ENCODE measurements around the gene SLC26A6. TPM values are rescaled to one million over a fixed set of nuclear protein-coding genes. Genes with fewer than 3 reads are reported as not detected.

Gene SLC26A6
- total RNA-seq, 1 experiment from 2014 or later: 58.9 TPM

GRCh38 chr3:48642605-48643004 lies 7.3 kb upstream of the SLC26A6 start (continued):
- TF ChIP-seq, protein P1, sequence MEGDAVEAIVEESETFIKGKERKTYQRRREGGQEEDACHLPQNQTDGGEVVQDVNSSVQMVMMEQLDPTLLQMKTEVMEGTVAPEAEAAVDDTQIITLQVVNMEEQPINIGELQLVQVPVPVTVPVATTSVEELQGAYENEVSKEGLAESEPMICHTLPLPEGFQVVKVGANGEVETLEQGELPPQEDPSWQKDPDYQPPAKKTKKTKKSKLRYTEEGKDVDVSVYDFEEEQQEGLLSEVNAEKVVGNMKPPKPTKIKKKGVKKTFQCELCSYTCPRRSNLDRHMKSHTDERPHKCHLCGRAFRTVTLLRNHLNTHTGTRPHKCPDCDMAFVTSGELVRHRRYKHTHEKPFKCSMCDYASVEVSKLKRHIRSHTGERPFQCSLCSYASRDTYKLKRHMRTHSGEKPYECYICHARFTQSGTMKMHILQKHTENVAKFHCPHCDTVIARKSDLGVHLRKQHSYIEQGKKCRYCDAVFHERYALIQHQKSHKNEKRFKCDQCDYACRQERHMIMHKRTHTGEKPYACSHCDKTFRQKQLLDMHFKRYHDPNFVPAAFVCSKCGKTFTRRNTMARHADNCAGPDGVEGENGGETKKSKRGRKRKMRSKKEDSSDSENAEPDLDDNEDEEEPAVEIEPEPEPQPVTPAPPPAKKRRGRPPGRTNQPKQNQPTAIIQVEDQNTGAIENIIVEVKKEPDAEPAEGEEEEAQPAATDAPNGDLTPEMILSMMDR (IDR thresholded peaks at IDR 0.05): no peak
- TF ChIP-seq FOXP4 (CRISPR knock-in tag; IDR thresholded peaks at IDR 0.05) (no peak), NFATC4 (CRISPR knock-in tag; IDR thresholded peaks at IDR 0.05) (no peak), CDX4 (CRISPR knock-in tag; IDR thresholded peaks at IDR 0.05; ENCODE audit: borderline replicate concordance) (no peak), NR2C2 (CRISPR knock-in tag; IDR thresholded peaks at IDR 0.05) (no peak), TCF7 (CRISPR knock-in tag; IDR thresholded peaks at IDR 0.05; ENCODE audit: low read depth) (no peak)
- TF ChIP-seq, protein P2, sequence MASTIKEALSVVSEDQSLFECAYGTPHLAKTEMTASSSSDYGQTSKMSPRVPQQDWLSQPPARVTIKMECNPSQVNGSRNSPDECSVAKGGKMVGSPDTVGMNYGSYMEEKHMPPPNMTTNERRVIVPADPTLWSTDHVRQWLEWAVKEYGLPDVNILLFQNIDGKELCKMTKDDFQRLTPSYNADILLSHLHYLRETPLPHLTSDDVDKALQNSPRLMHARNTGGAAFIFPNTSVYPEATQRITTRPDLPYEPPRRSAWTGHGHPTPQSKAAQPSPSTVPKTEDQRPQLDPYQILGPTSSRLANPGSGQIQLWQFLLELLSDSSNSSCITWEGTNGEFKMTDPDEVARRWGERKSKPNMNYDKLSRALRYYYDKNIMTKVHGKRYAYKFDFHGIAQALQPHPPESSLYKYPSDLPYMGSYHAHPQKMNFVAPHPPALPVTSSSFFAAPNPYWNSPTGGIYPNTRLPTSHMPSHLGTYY (CRISPR knock-in tag; IDR thresholded peaks at IDR 0.05): no peak

- H3K9me3 Mint-ChIP-seq: no peaks in the 10 kb centered on the region
- H3K4me1 Mint-ChIP-seq: peaks cover 18% of the 10 kb centered on the region
- ATAC-seq (no peak), DNase-seq (ENCODE audit: low spot score) (no peak)
- no peaks in the 10 kb centered on the region for H3K27me3 Mint-ChIP-seq (ENCODE audit: low read depth)
- no peak for TF ChIP-seq ZNF219 (CRISPR knock-in tag; IDR thresholded peaks at IDR 0.05; ENCODE audit: borderline replicate concordance)
- no peak for TF ChIP-seq RORB (CRISPR knock-in tag; IDR thresholded peaks at IDR 0.05)
- ChIA-PET POLR2A (no interaction called here), CTCF (interaction anchor here (1.1 to 1.8 kb wide), 2 partner anchors 15 to 44 kb away, joined by 3 to 7 read pairs; partner anchors contain the start of gene NCKIPSD)
- H3K27ac Mint-ChIP-seq: no peak overlapping the region
- peaks cover 33% of the 10 kb centered on the region for H3K36me3 Mint-ChIP-seq
- H3K4me3 Mint-ChIP-seq: no peak overlapping the region
Measured at GRCh38 chr3:48641396-48641795, 6.1 kb upstream of the SLC26A6 start.

GRCh38 chr3:48639944-48640606 lies 4.8 kb upstream of the SLC26A6 start:
- H3K36me3 Mint-ChIP-seq: peaks cover 33% of the 10 kb centered on the region
- DNase-seq (ENCODE audit: low spot score): no peak
- no peak for ATAC-seq
- ChIA-PET POLR2A (no interaction called here), CTCF (interaction anchor here (0.6 to 1.8 kb wide), 2 partner anchors 16 to 382 kb away, joined by 3 to 7 read pairs; no protein-coding TSS in a partner anchor)
- H3K27me3 Mint-ChIP-seq (ENCODE audit: low read depth): no peaks in the 10 kb centered on the region
- H3K4me1 Mint-ChIP-seq: peaks cover 24% of the 10 kb centered on the region
- no peaks in the 10 kb centered on the region for H3K9me3 Mint-ChIP-seq
- no peak overlapping the region for H3K27ac Mint-ChIP-seq
- no peak overlapping the region for H3K4me3 Mint-ChIP-seq
- TF ChIP-seq NFE2L1 (CRISPR knock-in tag; IDR thresholded peaks at IDR 0.05) (no peak), HMGA2 (CRISPR knock-in tag; IDR thresholded peaks at IDR 0.05) (no peak), GTF2I (CRISPR knock-in tag; conservative IDR thresholded peaks at IDR 0.05) (no peak), NR3C1 (CRISPR knock-in tag; conservative IDR thresholded peaks at IDR 0.05; ENCODE audit: low read depth) (no peak), ATF3 (CRISPR knock-in tag; conservative IDR thresholded peaks at IDR 0.05) (no peak), MXD4 (CRISPR knock-in tag; IDR thresholded peaks at IDR 0.05; ENCODE audit: borderline replicate concordance) (no peak)
- TF ChIP-seq, protein P3, sequence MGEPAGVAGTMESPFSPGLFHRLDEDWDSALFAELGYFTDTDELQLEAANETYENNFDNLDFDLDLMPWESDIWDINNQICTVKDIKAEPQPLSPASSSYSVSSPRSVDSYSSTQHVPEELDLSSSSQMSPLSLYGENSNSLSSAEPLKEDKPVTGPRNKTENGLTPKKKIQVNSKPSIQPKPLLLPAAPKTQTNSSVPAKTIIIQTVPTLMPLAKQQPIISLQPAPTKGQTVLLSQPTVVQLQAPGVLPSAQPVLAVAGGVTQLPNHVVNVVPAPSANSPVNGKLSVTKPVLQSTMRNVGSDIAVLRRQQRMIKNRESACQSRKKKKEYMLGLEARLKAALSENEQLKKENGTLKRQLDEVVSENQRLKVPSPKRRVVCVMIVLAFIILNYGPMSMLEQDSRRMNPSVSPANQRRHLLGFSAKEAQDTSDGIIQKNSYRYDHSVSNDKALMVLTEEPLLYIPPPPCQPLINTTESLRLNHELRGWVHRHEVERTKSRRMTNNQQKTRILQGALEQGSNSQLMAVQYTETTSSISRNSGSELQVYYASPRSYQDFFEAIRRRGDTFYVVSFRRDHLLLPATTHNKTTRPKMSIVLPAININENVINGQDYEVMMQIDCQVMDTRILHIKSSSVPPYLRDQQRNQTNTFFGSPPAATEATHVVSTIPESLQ (CRISPR knock-in tag; IDR thresholded peaks at IDR 0.05): no peak
- TF ChIP-seq, protein P2 (CRISPR knock-in tag; IDR thresholded peaks at IDR 0.05): no peak

All from WTC11 (cell line).